Upper lobe of left lung (tissue), 6 donors: Measurements from ENCODE around the gene HES3. TPM values are rescaled to one million over a fixed set of nuclear protein-coding genes. Genes with fewer than 3 reads are reported as not detected.

ENCODE experiments used
- ATAC-seq, 2 donors: fragments of 200-7000 bp; cut with Tn5 transposase; one replicate each; pipeline ENCODE4 v1.9.1; 2022; ENCODE audit warnings: mild to moderate bottlenecking in 2 of 2, moderate library complexity in 2 of 2; ENCODE audit not compliant: low FRiP score in 2 of 2
- DNase-seq, 2 donors: peaks; one replicate each; pipeline ENCODE4 v3.0.0-alpha.2; 2019 to 2020
- H3K27ac ChIP-seq, 4 donors: fragments of 200-600 bp; sonication (generic); one replicate each; pipeline ENCODE4 v1.5.1; 2016 to 2019
- H3K27me3 ChIP-seq, 4 donors: fragments of 200-600 bp; sonication (generic); one replicate each; pipeline ENCODE4 v1.5.1; 2017 to 2019
- H3K36me3 ChIP-seq, 4 donors: fragments of 200-600 bp; sonication (generic); one replicate each; pipeline ENCODE4 v1.5.1; 2016 to 2019
- H3K4me1 ChIP-seq, 4 donors: fragments of 200-600 bp; sonication (generic); one replicate each; pipeline ENCODE4 v1.5.1; 2018 to 2019
- H3K4me3 ChIP-seq, 4 donors: fragments of 200-600 bp; sonication (generic); one replicate each; pipeline ENCODE4 v1.5.1; 2017 to 2019; ENCODE audit warnings: mild to moderate bottlenecking in 2 of 4, moderate library complexity in 1 of 4
- H3K9me3 ChIP-seq, 4 donors: fragments of 200-600 bp; sonication (generic); one replicate each; pipeline ENCODE4 v1.5.1; 2018 to 2019
- CTCF ChIP-seq, 6 experiments: fragments of 450-650 bp in 4 of 6; fragments of 200-600 bp in 2 of 6; sonication (generic) in 2 of 6; IDR thresholded peaks; one replicate each; pipeline ENCODE4 v1.5.1; 2016 to 2019; ENCODE audit warnings: antibody characterized with exemption in 6 of 6
- EP300 ChIP-seq, 4 donors: sonication (generic); formaldehyde crosslinking; IDR thresholded peaks; one replicate each; pipeline ENCODE4 v1.5.1; 2017; ENCODE audit warnings: antibody characterized with exemption in 4 of 4, control low read depth in 2 of 4
- POLR2A ChIP-seq, 4 donors: fragments of 450-650 bp; IDR thresholded peaks; one replicate each; pipeline ENCODE4 v1.5.1; 2016 to 2017; ENCODE audit warnings: antibody characterized with exemption in 4 of 4, mild to moderate bottlenecking in 2 of 4
- POLR2AphosphoS5 ChIP-seq, 2 donors: sonication (generic); formaldehyde crosslinking; IDR thresholded peaks; one replicate each; pipeline ENCODE4 v1.5.1; 2017; ENCODE audit warnings: antibody characterized with exemption in 2 of 2
- WGBS, 2 donors: methylation state at CpG; one replicate each; pipeline ENCODE4 v1.1.5; 2017 to 2018; 5-methylcytosine and 5-hydroxymethylcytosine counted together
- total RNA-seq, 6 donors: library from RNA; depleted of rRNA in 4 of 6; stranded (reverse); fragments of >200 nt in 4 of 6; gene quantifications; one replicate each; pipeline versions ENCODE4 v1.1.0 to v1.2.1, GENCODE V29; 2016 to 2021
- donor health status: DM: no; HTN: no; CAD: no; lungs with moderate emphysema.
- donor health status: DM: no; HTN: yes; CAD: no; lungs with severe emphysema.

HES3 gene
- total RNA-seq, 6 donors from 2014 or later, result not detected

- DNase-seq (no peak), ATAC-seq (no peak)
- no peaks in the 10 kb centered on the region for H3K9me3 ChIP-seq
- no peaks in the 10 kb centered on the region for H3K27me3 ChIP-seq
- no peak overlapping the region for H3K4me3 ChIP-seq
- TF ChIP-seq POLR2A (IDR thresholded peaks at IDR 0.05), result no peak
- TF ChIP-seq CTCF (IDR thresholded peaks at IDR 0.05), result no peak
- no peak for TF ChIP-seq POLR2AphosphoS5 (IDR thresholded peaks at IDR 0.05)
- TF ChIP-seq EP300 (IDR thresholded peaks at IDR 0.05), result no peak
- WGBS, 2 donors, result 85% methylated on average over 12 of the region's 12 CpGs
- H3K4me1 ChIP-seq, result no peaks in the 10 kb centered on the region
- H3K36me3 ChIP-seq, result no peaks in the 10 kb centered on the region
- no peak overlapping the region for H3K27ac ChIP-seq
Observed at GRCh38 chr1:6271554-6271953, 27.6 kb downstream of the HES3 start.

GRCh38 chr1:6272452-6272851, 28.5 kb downstream of the HES3 start:
- Histone ChIP-seq H3K4me1 (no peaks in the 10 kb centered on the region), H3K4me3 (no peak overlapping the region), H3K9me3 (no peaks in the 10 kb centered on the region), H3K27ac (no peak overlapping the region), H3K27me3 (no peaks in the 10 kb centered on the region), H3K36me3 (no peaks in the 10 kb centered on the region)
- no peak for ATAC-seq
- WGBS, 2 donors, result 85 to 100% methylated on average over 1 to 9 of the region's 9 CpGs
- TF ChIP-seq POLR2A (IDR thresholded peaks at IDR 0.05) (no peak), POLR2AphosphoS5 (IDR thresholded peaks at IDR 0.05) (no peak), EP300 (IDR thresholded peaks at IDR 0.05) (no peak), CTCF (IDR thresholded peaks at IDR 0.05) (no peak)
- no peak for DNase-seq

GRCh38 chr1:6272868-6273267, 28.9 kb downstream of the HES3 start:
- ATAC-seq (no peak), DNase-seq (no peak)
- TF ChIP-seq EP300 (IDR thresholded peaks at IDR 0.05) (no peak), CTCF (IDR thresholded peaks at IDR 0.05) (no peak), POLR2AphosphoS5 (IDR thresholded peaks at IDR 0.05) (no peak), POLR2A (IDR thresholded peaks at IDR 0.05) (no peak)
- H3K9me3 ChIP-seq, result no peaks in the 10 kb centered on the region
- no peak overlapping the region for H3K27ac ChIP-seq
- no peak overlapping the region for H3K4me3 ChIP-seq
- no peaks in the 10 kb centered on the region for H3K27me3 ChIP-seq
- H3K4me1 ChIP-seq, result no peaks in the 10 kb centered on the region
- no peaks in the 10 kb centered on the region for H3K36me3 ChIP-seq
- WGBS, 2 donors, result 92 to 94% methylated on average over 5 to 6 of the region's 6 CpGs

- no peaks in the 10 kb centered on the region for H3K4me1 ChIP-seq
Observed at GRCh38 chr1:6273380-6273891, 29.5 kb downstream of the HES3 start.

More at GRCh38 chr1:6273380-6273891, 29.5 kb downstream of the HES3 start:
- Histone ChIP-seq H3K27ac (no peak overlapping the region), H3K9me3 (no peaks in the 10 kb centered on the region), H3K27me3 (no peaks in the 10 kb centered on the region), H3K4me3 (no peak overlapping the region), H3K36me3 (no peaks in the 10 kb centered on the region)
- WGBS, 2 donors, result 95 to 97% methylated on average over 15 to 19 of the region's 19 CpGs
- TF ChIP-seq POLR2A (IDR thresholded peaks at IDR 0.05) (no peak), POLR2AphosphoS5 (IDR thresholded peaks at IDR 0.05) (no peak), EP300 (IDR thresholded peaks at IDR 0.05) (no peak), CTCF (IDR thresholded peaks at IDR 0.05) (no peak)
- DNase-seq (no peak), ATAC-seq (no peak)
